HG03025 (cell line): ENCODE data around the gene FGGY.
"Not testable (repeated sequence)": the region's sequence is repeated elsewhere in the genome, so short reads cannot be mapped to it uniquely, and the experiment has no call there.

Experiments
- ATAC-seq: cut with Tn5 transposase; IDR thresholded peaks from one replicate; pipeline ENCODE4 v1.9.1; 2021; ENCODE audit warnings: mild to moderate bottlenecking, moderate library complexity; ENCODE audit not compliant: unreplicated experiment, low FRiP score

FGGY gene

GRCh38 chr1:59528471-59528870, 231.6 kb downstream of the FGGY start:
- ATAC-seq, result no peak

GRCh38 chr1:59528900-59529299, 232.0 kb downstream of the FGGY start:
- no peak for ATAC-seq

GRCh38 chr1:59530119-59530518, 233.2 kb downstream of the FGGY start:
- no peak for ATAC-seq

- no peak for ATAC-seq
Measured at GRCh38 chr1:59532102-59532501, 235.2 kb downstream of the FGGY start.

GRCh38 chr1:59538476-59538875, 241.6 kb downstream of the FGGY start:
- not testable (repeated sequence) for ATAC-seq

GRCh38 chr1:59539961-59540681, 243.2 kb downstream of the FGGY start:
- ATAC-seq, result no peak

GRCh38 chr1:59541161-59541560, 244.3 kb downstream of the FGGY start:
- no peak for ATAC-seq

- ATAC-seq, result no peak
Measured at GRCh38 chr1:59541891-59542290, 245.0 kb downstream of the FGGY start.

- no peak for ATAC-seq
Measured at GRCh38 chr1:59543211-59543668, 246.3 kb downstream of the FGGY start.

- ATAC-seq, result no peak
Measured at GRCh38 chr1:59544615-59545293, 247.9 kb downstream of the FGGY start.

- ATAC-seq, result no peak
Measured at GRCh38 chr1:59545830-59546229, 248.9 kb downstream of the FGGY start.

- no peak for ATAC-seq
Measured at GRCh38 chr1:59549066-59549837, 252.4 kb downstream of the FGGY start.

GRCh38 chr1:59549903-59550302, 253.0 kb downstream of the FGGY start:
- ATAC-seq, result no peak

GRCh38 chr1:59552007-59552406, 255.1 kb downstream of the FGGY start:
- ATAC-seq, result no peak

- no peak for ATAC-seq
Measured at GRCh38 chr1:59553371-59553770, 256.5 kb downstream of the FGGY start.

GRCh38 chr1:59554011-59554663, 257.2 kb downstream of the FGGY start:
- ATAC-seq, result no peak

- no peak for ATAC-seq
Measured at GRCh38 chr1:59554752-59555151, 257.9 kb downstream of the FGGY start.

- no peak for ATAC-seq
Measured at GRCh38 chr1:59556398-59556797, 259.5 kb downstream of the FGGY start.

- ATAC-seq, result no peak
Measured at GRCh38 chr1:59556802-59557548, 260.1 kb downstream of the FGGY start.

GRCh38 chr1:59557549-59557885, 260.6 kb downstream of the FGGY start:
- no peak for ATAC-seq
